Activated T-cell treated with anti-CD3 and anti-CD28 coated beads for 24 hours (primary cell): ENCODE results near the gene NELL2.

Experiments used
- DNase-seq: peaks from one replicate; pipeline ENCODE4 v3.0.0-alpha.2; 2020; ENCODE audit warnings: low read depth

NELL2 gene

GRCh38 chr12:44462729-44463128 is 413.4 kb downstream of the NELL2 start:
- no peak for DNase-seq

- DNase-seq: no peak
Observed at GRCh38 chr12:44460261-44460660, 415.9 kb downstream of the NELL2 start.

GRCh38 chr12:44459569-44459968 is 416.5 kb downstream of the NELL2 start:
- no peak for DNase-seq
